ENCODE measurements around the gene GADD45GIP1. TPM values are rescaled to one million over a fixed set of nuclear protein-coding genes. Genes with fewer than 3 reads are reported as not detected.
"Not testable (repeated sequence)": the region's sequence is repeated elsewhere in the genome, so short reads cannot be mapped to it uniquely, and the experiment has no call there.

Gene GADD45GIP1
- total RNA-seq, 1 donor from 2014 or later, result 32.6 TPM

DNA sequence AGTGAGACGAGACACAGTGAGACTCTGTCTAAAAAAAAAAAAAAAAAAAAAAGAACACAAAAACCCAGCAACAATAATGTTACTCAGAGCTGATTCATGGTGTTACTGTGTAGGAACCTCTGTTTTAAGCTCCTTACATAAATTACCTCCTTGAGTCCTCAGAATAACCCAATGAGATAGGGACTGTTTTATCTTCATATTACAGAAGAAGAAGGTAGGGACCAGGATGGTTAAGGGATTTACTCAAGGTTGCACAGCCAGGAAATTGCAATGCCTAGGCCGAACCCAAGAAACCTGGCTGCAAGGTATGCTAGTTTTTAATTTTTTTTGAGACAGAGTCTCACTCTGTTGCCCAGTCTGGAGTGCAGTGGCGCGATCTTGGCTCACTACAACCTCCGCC, 10.9 kb upstream of the GADD45GIP1 start:
- Mint-ChIP-seq H3K9me3 (no peaks in the 10 kb centered on the region), H3K27ac (no peak overlapping the region), H3K4me3 (ENCODE audit: low read depth) (no peak overlapping the region), H3K4me1 (ENCODE audit: low read depth) (peaks cover 8% of the 10 kb centered on the region), H3K27me3 (ENCODE audit: low read depth) (peaks cover 2% of the 10 kb centered on the region), H3K36me3 (ENCODE audit: low read depth) (no peaks in the 10 kb centered on the region)
- intact Hi-C loops (cut with micrococcal nuclease), result no loop called here
- no peak for DNase-seq (ENCODE audit: low spot score)

DNA sequence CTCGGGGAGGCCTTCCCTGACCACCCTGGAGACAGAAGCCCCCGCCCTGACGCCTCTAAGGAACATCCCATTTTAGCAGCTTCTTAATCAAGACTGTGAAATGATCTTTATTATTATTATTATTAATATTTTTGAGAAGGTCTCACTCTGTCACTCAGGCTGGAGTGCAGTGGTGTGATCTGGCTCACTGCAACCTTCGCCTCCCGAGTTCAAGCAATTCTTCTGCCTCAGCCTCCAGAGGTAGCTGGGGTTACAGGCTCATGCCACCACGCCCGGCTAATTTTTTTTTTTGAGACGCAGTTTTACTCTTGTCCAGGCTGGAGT, 8.8 kb upstream of the GADD45GIP1 start:
- H3K27me3 Mint-ChIP-seq (ENCODE audit: low read depth), result peaks cover 2% of the 10 kb centered on the region
- H3K27ac Mint-ChIP-seq, result no peak overlapping the region
- peak overlapping the region; percentile 51 for H3K4me3 Mint-ChIP-seq (ENCODE audit: low read depth)
- H3K36me3 Mint-ChIP-seq (ENCODE audit: low read depth), result no peaks in the 10 kb centered on the region
- intact Hi-C loops (cut with micrococcal nuclease), result loop anchor here (1.0 kb wide), 1 partner anchor 80 kb away; no protein-coding TSS in a partner anchor
- no peaks in the 10 kb centered on the region for H3K9me3 Mint-ChIP-seq
- no peak for DNase-seq (ENCODE audit: low spot score)
- H3K4me1 Mint-ChIP-seq (ENCODE audit: low read depth), result peaks cover 8% of the 10 kb centered on the region

DNA sequence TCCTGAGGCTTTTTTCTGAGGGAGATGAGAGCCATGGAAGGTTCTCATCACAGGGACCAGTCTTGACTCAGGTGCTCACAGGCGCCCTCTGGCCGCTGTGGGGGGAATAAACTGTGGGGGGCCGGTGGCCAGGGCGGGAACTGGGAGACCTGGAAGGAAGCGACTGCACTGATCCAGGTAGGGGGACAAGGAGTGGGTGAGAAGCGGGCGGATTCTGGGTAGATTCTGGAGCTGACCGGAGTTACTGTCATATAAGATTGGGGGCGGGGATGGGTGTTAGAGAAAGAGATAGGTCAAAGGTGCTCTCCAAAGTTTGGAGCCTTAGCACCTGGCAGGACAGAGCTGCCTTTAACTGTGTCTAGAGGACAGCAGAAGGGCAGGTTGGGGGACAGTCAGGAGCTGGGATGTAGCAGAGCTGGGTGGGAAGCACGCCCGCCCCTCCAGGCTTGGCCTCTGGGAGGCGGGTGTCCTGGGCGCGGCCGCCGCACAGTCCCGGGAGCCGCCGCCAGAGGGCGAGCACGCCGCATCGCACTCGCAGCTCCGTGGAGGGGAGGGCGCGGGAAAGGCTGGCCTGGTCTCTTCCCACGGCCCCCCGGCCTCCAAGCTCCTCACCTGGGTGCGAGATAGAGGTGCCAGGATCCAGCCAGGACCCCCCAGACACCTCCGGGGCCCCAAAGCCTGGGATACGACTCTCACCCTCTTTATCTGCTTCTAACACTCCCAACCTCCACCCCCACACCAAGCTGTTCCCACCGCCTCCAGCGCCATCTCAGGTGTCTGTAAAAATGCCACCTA, 8.2 kb upstream of the GADD45GIP1 start:
- Mint-ChIP-seq H3K27ac (peak overlapping the region; percentile 81), H3K4me3 (ENCODE audit: low read depth) (peak overlapping the region; percentile 84), H3K9me3 (no peaks in the 10 kb centered on the region), H3K4me1 (ENCODE audit: low read depth) (peaks cover 8% of the 10 kb centered on the region), H3K27me3 (ENCODE audit: low read depth) (peaks cover 3% of the 10 kb centered on the region), H3K36me3 (ENCODE audit: low read depth) (no peaks in the 10 kb centered on the region)
- peak; percentile 75 for DNase-seq (ENCODE audit: low spot score)
- intact Hi-C loops (cut with micrococcal nuclease), result loop anchor here (1.0 kb wide), 1 partner anchor 80 kb away; no protein-coding TSS in a partner anchor

DNA sequence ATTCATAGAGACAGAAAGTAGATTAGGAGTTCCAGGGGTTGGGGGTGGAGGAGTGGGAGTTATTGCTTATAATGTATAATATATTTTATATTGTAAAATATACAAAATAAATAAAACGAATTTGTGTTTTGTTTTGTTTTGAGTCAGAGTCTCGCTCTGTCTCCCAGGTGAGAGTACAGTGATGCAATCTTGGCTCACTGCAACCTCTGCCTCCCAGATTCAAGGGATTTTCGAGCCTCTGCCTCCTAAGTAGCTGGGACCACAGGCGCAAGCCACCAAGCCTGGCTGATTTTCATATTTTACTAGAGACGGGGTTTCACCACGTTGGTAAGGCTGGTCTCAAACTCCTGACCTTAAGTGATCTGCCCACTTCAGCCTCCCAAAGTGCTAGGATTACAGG, 2.5 kb upstream of the GADD45GIP1 start:
- Mint-ChIP-seq H3K27ac (no peak overlapping the region), H3K27me3 (ENCODE audit: low read depth) (peaks cover 4% of the 10 kb centered on the region), H3K4me1 (ENCODE audit: low read depth) (peaks cover 18% of the 10 kb centered on the region), H3K9me3 (no peaks in the 10 kb centered on the region), H3K36me3 (ENCODE audit: low read depth) (peaks cover 19% of the 10 kb centered on the region), H3K4me3 (ENCODE audit: low read depth) (no peak overlapping the region)
- intact Hi-C loops (cut with micrococcal nuclease), result no loop called here
- no peak for DNase-seq (ENCODE audit: low spot score)

DNA sequence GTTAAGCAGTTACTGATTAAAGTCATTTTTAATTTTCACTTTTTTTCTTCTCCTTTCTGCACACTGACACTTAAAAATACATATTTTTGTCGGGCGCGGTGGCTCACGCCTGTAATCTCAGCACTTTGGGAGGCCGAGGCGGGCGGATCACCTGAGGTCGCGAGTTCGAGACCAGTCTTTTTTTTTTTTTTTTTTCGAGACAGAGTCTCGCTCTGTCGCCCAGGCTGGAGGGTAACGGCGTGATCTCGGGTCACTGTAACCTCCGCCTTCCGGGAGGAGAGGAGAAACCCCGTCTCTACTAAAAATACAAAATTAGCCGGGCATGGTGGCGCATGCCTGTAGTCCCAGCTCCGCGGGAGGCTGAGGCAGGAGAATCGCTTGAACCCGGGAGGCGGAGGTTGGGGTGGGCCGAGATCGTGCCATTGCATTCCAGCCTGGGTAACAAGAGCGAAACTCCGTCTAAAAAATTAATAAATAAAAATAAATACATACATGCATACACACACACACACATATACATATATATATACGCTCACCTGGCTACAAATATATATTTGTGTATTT, 448 bp upstream of the GADD45GIP1 start:
- H3K27me3 Mint-ChIP-seq (ENCODE audit: low read depth); H3K9me3 Mint-ChIP-seq; DNase-seq (ENCODE audit: low spot score); intact Hi-C loops (cut with micrococcal nuclease): not testable (repeated sequence)
- Mint-ChIP-seq H3K27ac (peak overlapping the region; percentile 96), H3K4me3 (ENCODE audit: low read depth) (peak overlapping the region; percentile 93), H3K4me1 (ENCODE audit: low read depth) (peaks cover 22% of the 10 kb centered on the region), H3K36me3 (ENCODE audit: low read depth) (peaks cover 38% of the 10 kb centered on the region)

DNA sequence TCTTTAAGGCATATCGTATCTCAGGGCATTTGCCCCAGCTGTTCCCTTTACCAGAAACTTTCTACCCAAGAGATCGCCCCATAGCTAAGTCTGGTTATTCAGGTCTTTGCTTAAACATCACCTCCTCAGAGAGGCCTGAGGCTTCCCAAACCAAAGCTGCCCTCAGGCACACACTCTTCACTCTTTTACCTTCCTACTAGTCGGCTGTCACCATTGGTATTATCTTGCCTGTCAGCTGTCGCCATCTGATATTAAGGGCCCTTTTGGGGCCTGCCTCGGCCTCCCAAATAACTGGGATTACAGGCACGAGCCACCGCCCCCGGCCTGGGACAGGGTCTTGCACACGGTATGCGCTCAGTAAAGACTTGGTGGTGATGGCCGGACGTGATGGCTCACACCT, 1.0 kb downstream of the GADD45GIP1 start:
- Mint-ChIP-seq H3K4me3 (ENCODE audit: low read depth) (peak overlapping the region; percentile 93), H3K27me3 (ENCODE audit: low read depth) (peaks cover 2% of the 10 kb centered on the region), H3K36me3 (ENCODE audit: low read depth) (peaks cover 50% of the 10 kb centered on the region), H3K27ac (peak overlapping the region; percentile 46), H3K9me3 (no peaks in the 10 kb centered on the region), H3K4me1 (ENCODE audit: low read depth) (peaks cover 23% of the 10 kb centered on the region)
- intact Hi-C loops (cut with micrococcal nuclease), result loop anchor here (1.0 kb wide), 1 partner anchor 11 kb away; the partner anchor contains the start of gene RAD23A
- DNase-seq (ENCODE audit: low spot score), result no peak

DNA sequence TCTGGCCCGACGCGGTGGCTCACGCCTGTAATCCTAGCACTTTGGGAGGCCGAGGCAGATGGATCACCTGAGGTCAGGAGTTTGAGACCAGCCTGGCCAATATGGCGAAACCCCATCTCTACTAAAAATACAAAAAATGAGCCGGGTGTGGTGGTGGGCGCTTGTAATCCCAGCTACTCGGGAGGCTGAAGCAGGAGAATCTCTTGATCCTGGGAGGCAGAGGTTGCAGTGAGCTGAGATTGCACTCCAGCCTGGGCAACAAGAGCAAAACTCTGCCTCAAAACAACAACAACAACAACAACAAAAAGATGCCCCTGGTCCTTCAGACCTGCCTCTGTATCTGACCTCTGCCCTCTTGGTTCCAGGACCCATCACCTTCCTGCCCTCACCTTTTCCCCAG, 1.4 kb downstream of the GADD45GIP1 start:
- DNase-seq (ENCODE audit: low spot score); H3K9me3 Mint-ChIP-seq; intact Hi-C loops (cut with micrococcal nuclease); H3K27me3 Mint-ChIP-seq (ENCODE audit: low read depth): not testable (repeated sequence)
- peaks cover 23% of the 10 kb centered on the region for H3K4me1 Mint-ChIP-seq (ENCODE audit: low read depth)
- H3K36me3 Mint-ChIP-seq (ENCODE audit: low read depth), result peaks cover 55% of the 10 kb centered on the region
- peak overlapping the region; percentile 46 for H3K27ac Mint-ChIP-seq
- H3K4me3 Mint-ChIP-seq (ENCODE audit: low read depth), result peak overlapping the region; percentile 93

DNA sequence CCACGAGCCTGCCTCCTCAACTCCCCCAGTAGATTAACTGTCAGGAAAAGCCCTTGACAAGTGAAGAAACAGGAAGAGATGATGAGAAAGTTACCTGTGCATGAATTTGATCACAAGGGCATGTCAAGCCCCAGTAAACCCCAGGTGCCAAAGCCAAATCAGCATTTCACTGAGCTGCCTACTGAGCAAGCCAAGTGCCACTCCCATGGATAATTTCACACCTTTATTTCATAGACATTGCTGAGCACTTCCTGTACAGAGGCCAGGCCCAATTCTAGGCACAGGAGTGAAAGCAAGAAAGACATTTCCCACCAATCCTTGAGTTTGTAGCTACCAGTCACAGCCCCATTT, 2.4 kb downstream of the GADD45GIP1 start:
- no peak for DNase-seq (ENCODE audit: low spot score)
- no peak overlapping the region for H3K4me3 Mint-ChIP-seq (ENCODE audit: low read depth)

DNA sequence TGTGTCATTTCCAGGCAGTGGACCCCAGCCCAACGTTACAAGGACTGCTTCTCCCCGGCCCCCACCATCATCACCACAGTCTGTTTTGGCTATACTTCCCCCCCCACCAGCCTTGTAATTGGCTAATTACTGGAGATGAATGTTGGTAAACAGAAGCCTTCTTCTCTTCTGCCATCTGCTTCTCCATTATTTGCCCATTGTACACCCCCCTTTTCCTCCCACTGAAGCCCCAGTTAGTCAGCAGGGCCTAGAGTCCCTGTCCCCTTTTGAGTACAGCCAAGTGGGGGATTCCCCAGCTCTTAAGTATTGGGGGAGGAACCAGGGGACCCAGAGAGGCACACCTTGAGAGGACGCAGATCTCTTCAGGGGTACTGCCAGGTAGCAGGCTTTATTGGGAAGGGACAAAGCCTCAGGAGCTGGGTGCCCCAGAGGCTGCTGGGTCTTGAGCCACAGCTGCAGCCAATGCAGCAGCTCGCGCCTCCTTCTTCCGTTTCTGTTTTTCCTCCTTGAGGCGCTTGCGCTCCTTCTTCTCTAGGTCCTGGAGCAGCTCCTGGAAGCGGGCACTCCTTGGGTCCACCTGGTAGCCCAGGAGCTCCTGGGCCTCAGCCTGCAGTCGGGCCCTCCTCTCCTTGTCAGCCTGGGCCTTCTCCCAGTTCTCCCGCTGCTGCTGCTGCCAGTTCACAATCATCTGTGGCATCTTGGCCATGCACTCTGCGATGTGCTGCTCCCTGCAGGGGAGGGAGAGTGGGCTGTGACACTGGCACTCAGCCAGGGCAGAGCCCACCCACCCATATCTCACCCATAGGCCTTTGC, 3.0 kb downstream of the GADD45GIP1 start:
- Mint-ChIP-seq H3K4me1 (ENCODE audit: low read depth) (peaks cover 22% of the 10 kb centered on the region), H3K27me3 (ENCODE audit: low read depth) (no peaks in the 10 kb centered on the region), H3K9me3 (no peaks in the 10 kb centered on the region), H3K27ac (peak overlapping the region; percentile 57), H3K4me3 (ENCODE audit: low read depth) (no peak overlapping the region), H3K36me3 (ENCODE audit: low read depth) (peaks cover 70% of the 10 kb centered on the region)
- intact Hi-C loops (cut with micrococcal nuclease), result no loop called here
- DNase-seq (ENCODE audit: low spot score), result no peak

More for the DNA sequence above, 2.4 kb downstream of the GADD45GIP1 start:
- intact Hi-C loops (cut with micrococcal nuclease), result no loop called here
- H3K27ac Mint-ChIP-seq, result peak overlapping the region; percentile 57
- peaks cover 64% of the 10 kb centered on the region for H3K36me3 Mint-ChIP-seq (ENCODE audit: low read depth)
- H3K27me3 Mint-ChIP-seq (ENCODE audit: low read depth), result no peaks in the 10 kb centered on the region
- peaks cover 22% of the 10 kb centered on the region for H3K4me1 Mint-ChIP-seq (ENCODE audit: low read depth)
- H3K9me3 Mint-ChIP-seq, result no peaks in the 10 kb centered on the region

DNA sequence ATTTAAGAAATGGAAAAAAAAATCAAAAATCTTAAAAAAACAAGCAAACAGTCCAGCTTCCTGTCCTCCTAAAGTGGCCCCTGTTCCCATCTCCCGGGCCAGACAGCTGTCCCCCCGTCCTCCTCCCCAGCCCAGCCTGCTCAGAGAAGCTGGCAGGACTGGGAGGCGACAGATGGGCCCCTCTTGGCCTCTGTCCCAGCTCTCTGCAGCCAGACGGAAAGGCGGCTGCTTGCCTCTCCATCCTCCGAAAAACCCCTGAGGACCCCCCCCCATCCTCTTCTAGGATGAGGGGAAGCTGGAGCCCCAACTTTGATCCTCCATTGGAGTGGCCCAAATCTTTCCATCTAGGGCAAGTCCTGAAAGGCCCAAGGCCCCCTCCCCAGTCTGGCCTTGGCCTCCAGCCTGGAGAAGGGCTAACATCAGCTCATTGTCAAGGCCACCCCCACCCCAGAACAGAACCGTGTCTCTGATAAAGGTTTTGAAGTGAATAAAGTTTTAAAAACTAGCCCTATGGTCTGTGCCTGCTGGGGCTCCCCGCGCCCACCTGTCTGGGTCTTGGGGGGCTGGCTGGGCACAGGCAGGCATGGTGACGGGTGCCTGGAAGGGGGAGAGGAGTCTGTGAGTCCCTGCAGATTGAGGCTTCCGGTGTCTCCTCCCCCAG, 3.8 kb downstream of the GADD45GIP1 start:
- DNase-seq (ENCODE audit: low spot score), result no peak
- Mint-ChIP-seq H3K36me3 (ENCODE audit: low read depth) (peaks cover 78% of the 10 kb centered on the region), H3K27me3 (ENCODE audit: low read depth) (no peaks in the 10 kb centered on the region), H3K4me1 (ENCODE audit: low read depth) (peaks cover 22% of the 10 kb centered on the region), H3K27ac (no peak overlapping the region), H3K4me3 (ENCODE audit: low read depth) (no peak overlapping the region), H3K9me3 (no peaks in the 10 kb centered on the region)
- intact Hi-C loops (cut with micrococcal nuclease), result no loop called here

DNA sequence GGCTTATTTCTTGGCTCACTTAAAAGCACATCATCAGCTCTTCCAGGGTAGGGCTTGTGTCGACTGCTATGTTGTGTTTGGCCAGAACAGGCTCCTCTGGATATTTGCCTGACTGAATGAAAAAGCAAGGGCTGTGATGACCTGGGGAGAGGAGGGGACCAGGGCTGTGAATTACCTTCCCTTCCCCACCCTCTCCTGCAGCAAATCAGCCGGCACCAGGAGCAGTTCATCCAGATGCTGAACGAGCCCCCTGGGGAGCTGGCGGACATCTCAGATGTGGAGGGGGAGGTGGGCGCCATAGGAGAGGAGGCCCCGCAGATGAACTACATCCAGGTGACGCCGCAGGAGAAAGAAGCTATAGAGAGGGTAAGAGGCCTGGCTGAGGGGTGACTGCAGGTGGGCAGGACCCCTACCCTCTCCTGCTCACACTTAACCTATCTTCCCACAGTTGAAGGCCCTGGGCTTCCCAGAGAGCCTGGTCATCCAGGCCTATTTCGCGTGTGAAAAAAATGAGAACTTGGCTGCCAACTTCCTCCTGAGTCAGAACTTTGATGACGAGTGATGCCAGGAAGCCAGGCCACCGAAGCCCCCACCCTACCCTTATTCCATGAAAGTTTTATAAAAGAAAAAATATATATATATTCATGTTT, 4.4 kb downstream of the GADD45GIP1 start:
- Mint-ChIP-seq H3K36me3 (ENCODE audit: low read depth) (peaks cover 84% of the 10 kb centered on the region), H3K4me3 (ENCODE audit: low read depth) (no peak overlapping the region), H3K9me3 (no peaks in the 10 kb centered on the region), H3K27ac (no peak overlapping the region), H3K27me3 (ENCODE audit: low read depth) (no peaks in the 10 kb centered on the region), H3K4me1 (ENCODE audit: low read depth) (peaks cover 22% of the 10 kb centered on the region)
- DNase-seq (ENCODE audit: low spot score), result no peak
- intact Hi-C loops (cut with micrococcal nuclease), result no loop called here

DNA sequence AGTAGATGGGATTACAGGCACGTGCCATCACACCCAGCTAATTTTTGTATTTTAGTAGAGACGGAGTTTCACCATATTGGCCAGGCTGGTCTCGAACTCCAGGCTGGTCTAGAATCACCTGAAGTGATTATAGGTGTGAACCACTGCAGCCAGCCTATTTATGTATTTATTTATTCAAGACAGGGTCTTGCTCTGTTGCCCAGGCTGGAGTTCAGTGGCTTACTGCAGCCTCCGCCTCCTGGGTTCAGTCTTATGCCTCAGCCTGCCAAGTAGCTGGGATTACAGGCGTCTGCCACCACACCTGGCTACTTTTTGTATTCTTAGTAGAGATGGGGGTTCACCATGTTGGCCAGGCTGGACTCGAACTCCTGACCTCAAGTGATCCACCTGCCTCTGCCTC, 5.0 kb downstream of the GADD45GIP1 start:
- DNase-seq (ENCODE audit: low spot score); H3K9me3 Mint-ChIP-seq; H3K27ac Mint-ChIP-seq; H3K27me3 Mint-ChIP-seq (ENCODE audit: low read depth); intact Hi-C loops (cut with micrococcal nuclease); H3K4me3 Mint-ChIP-seq (ENCODE audit: low read depth): not testable (repeated sequence)
- Mint-ChIP-seq H3K4me1 (ENCODE audit: low read depth) (peaks cover 22% of the 10 kb centered on the region), H3K36me3 (ENCODE audit: low read depth) (peaks cover 87% of the 10 kb centered on the region)
